Osteocyte (in vitro differentiated cells): Measurements from ENCODE around the gene BEND6. TPM values are rescaled to one million over a fixed set of nuclear protein-coding genes. Genes with fewer than 3 reads are reported as not detected.

ENCODE experiments used
- DNase-seq: peaks from one replicate; pipeline ENCODE4 v3.0.0; 2021; ENCODE audit warnings: mixed read lengths; ENCODE audit not compliant: unreplicated experiment; ENCODE audit errors: extremely low spot score
- H3K27ac Mint-ChIP-seq: one replicate; pipeline ENCODE4 v1.8.0; 2021; ENCODE audit warnings: mild to moderate bottlenecking, mixed read lengths; ENCODE audit not compliant: unreplicated experiment
- H3K27me3 Mint-ChIP-seq: one replicate; pipeline ENCODE4 v1.8.0; 2021; ENCODE audit warnings: mixed read lengths; ENCODE audit not compliant: unreplicated experiment
- H3K36me3 Mint-ChIP-seq: one replicate; pipeline ENCODE4 v1.8.0; 2021; ENCODE audit warnings: mixed read lengths; ENCODE audit not compliant: unreplicated experiment
- H3K4me1 Mint-ChIP-seq: one replicate; pipeline ENCODE4 v1.8.0; 2021; ENCODE audit warnings: mixed read lengths; ENCODE audit not compliant: unreplicated experiment
- H3K4me3 Mint-ChIP-seq: one replicate; pipeline ENCODE4 v1.8.0; 2021; ENCODE audit warnings: mild to moderate bottlenecking, moderate library complexity, mixed read lengths; ENCODE audit not compliant: unreplicated experiment
- H3K9me3 Mint-ChIP-seq: one replicate; pipeline ENCODE4 v1.8.0; 2021; ENCODE audit warnings: mixed read lengths; ENCODE audit not compliant: unreplicated experiment
- total RNA-seq: library from RNA; stranded (reverse); gene quantifications from 2 replicates; pipeline ENCODE4 v1.2.1, GENCODE V29; 2021
- TF ChIP-seq, protein P1 (sequence below): fragments of 200-600 bp; sonication (generic); IDR thresholded peaks from 2 replicates; pipeline ENCODE4 v1.5.0; 2021; ENCODE audit warnings: antibody characterized with exemption, mild to moderate bottlenecking, moderate library complexity

BEND6 gene
- total RNA-seq, 1 donor from 2014 or later, result 7.0 TPM

- Mint-ChIP-seq H3K9me3 (no peaks in the 10 kb centered on the region), H3K27ac (no peak overlapping the region), H3K4me3 (no peak overlapping the region), H3K36me3 (peaks cover 11% of the 10 kb centered on the region), H3K4me1 (peaks cover 31% of the 10 kb centered on the region), H3K27me3 (no peaks in the 10 kb centered on the region)
- DNase-seq, result no peak
- TF ChIP-seq, protein P1, sequence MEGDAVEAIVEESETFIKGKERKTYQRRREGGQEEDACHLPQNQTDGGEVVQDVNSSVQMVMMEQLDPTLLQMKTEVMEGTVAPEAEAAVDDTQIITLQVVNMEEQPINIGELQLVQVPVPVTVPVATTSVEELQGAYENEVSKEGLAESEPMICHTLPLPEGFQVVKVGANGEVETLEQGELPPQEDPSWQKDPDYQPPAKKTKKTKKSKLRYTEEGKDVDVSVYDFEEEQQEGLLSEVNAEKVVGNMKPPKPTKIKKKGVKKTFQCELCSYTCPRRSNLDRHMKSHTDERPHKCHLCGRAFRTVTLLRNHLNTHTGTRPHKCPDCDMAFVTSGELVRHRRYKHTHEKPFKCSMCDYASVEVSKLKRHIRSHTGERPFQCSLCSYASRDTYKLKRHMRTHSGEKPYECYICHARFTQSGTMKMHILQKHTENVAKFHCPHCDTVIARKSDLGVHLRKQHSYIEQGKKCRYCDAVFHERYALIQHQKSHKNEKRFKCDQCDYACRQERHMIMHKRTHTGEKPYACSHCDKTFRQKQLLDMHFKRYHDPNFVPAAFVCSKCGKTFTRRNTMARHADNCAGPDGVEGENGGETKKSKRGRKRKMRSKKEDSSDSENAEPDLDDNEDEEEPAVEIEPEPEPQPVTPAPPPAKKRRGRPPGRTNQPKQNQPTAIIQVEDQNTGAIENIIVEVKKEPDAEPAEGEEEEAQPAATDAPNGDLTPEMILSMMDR, result no peak
Observed at GRCh38 chr6:56949265-56949664, 5.6 kb upstream of the BEND6 start.

DNA sequence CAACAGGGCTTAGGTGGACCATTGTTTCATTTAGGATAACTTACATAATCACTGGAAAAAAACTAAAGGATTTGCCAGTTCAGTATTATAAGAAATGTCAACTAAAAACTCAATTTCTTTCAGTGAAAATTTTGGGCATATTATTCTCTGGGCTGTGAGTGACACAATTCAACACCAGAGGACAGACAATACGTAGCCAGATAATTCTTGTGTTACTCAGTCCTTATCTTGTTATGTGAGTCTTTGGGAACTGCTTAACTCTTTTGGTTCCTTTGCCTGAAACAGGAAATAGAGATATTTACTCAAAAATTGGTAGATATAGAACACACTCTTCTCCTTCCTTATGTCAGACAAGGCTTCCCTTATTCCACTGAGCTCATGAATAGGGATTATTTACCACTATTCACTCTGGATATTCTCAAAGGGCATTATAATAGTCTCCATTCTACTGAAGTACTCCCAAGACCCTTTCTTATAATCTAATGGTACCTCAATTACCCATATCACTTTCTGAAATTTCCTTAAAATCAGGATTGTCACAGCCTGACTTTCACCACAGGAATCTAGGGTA, 4.9 kb upstream of the BEND6 start:
- Mint-ChIP-seq H3K36me3 (peaks cover 11% of the 10 kb centered on the region), H3K27ac (no peak overlapping the region), H3K9me3 (no peaks in the 10 kb centered on the region), H3K4me3 (no peak overlapping the region), H3K4me1 (peaks cover 31% of the 10 kb centered on the region), H3K27me3 (no peaks in the 10 kb centered on the region)
- TF ChIP-seq, protein P1, result no peak
- no peak for DNase-seq

DNA sequence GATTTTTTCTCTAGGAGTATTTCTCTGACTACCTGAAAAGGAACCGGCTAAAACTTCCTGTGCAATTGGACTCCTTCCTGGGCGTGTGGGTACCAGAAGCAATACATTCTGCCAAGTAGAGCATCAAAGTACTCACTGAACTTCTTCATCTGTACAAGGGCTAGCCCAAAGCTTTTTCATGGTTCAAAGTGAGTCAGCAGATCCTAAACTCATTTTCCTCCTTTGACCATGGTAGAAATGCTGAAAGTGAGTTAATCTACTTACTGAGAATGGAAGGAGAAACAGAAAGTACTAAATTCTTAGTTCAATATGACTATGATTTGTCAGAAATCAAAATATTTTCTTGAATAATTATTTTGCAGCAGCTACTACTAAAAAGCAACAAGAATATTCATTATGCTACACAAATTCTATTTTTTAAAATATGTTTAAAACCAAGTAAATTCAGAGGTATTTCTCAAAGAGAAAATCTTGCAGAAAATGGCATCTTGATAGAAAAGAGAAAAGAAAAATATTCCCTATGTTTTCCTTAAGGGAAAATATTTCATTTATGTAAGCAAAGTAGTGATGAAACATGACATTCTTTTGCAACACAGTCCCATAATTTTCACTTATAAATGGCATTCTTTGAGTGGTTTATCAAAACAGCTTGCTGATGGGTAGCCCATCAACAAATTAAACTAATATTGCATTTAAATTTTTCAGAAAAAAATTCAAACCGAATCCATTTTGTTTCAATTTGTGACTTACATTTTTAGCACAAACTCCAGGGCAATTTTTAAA, 3.7 kb upstream of the BEND6 start:
- peaks cover 9% of the 10 kb centered on the region for H3K36me3 Mint-ChIP-seq
- no peaks in the 10 kb centered on the region for H3K27me3 Mint-ChIP-seq
- H3K9me3 Mint-ChIP-seq, result no peaks in the 10 kb centered on the region
- peak overlapping the region; percentile 42 for H3K4me3 Mint-ChIP-seq
- TF ChIP-seq, protein P1, result no peak
- H3K4me1 Mint-ChIP-seq, result peaks cover 41% of the 10 kb centered on the region
- no peak for DNase-seq
- peak overlapping the region; percentile 64 for H3K27ac Mint-ChIP-seq

DNA sequence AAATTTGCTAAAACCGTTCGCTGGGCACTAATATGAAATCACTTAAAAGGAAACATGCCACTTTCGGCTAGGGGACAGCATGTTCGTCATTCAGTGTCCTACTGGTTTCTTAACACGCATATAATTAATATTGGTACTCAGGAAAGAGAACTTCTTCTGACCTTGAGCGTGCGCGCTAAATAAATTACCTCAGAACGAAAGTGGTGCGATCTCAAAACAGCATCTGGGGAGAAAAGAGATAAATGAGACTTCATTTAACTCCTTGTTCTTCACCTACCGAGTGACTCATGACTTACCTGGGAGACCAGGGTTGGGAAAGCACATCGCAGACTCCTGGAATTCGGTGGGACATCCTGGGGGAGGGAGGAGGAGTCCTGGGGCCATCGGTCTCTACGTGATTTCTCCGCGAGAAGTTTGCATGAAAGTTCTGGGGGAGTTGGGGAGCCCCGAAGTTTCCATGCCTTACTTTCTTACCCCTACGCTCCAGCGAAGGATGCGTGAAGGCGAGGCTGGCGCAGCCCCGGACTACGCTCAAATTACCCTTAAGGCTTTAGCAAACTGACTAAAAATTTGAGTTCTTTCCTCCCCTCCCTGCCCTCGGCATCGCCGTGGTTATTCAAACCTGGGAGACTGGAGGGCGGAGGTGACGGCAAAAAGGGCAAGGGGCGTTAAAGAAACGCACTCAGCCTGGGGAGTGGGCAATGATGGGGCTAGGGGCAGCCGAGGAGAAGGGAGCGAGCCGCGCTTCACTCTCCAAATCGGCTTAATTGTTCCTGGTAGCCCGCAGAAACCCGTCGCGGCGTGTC, 1.1 kb upstream of the BEND6 start:
- H3K27me3 Mint-ChIP-seq, result no peaks in the 10 kb centered on the region
- H3K27ac Mint-ChIP-seq, result peak overlapping the region; percentile 96
- peaks cover 1% of the 10 kb centered on the region for H3K36me3 Mint-ChIP-seq
- TF ChIP-seq, protein P1, result no peak
- H3K4me3 Mint-ChIP-seq, result peak overlapping the region; percentile 95
- no peaks in the 10 kb centered on the region for H3K9me3 Mint-ChIP-seq
- peaks cover 53% of the 10 kb centered on the region for H3K4me1 Mint-ChIP-seq
- DNase-seq, result no peak
